Measurements from ENCODE around the gene EHBP1.

Gene EHBP1

GRCh38 chr2:62822549-62822948 is 117.0 kb downstream of the EHBP1 start:
- no peak for DNase-seq (ENCODE audit: low read depth)

- DNase-seq (ENCODE audit: low read depth), result no peak
Observed at GRCh38 chr2:62824388-62824787, 118.9 kb downstream of the EHBP1 start.

GRCh38 chr2:62826141-62826540 is 120.6 kb downstream of the EHBP1 start:
- no peak for DNase-seq (ENCODE audit: low read depth)

GRCh38 chr2:62826953-62827675 is 121.6 kb downstream of the EHBP1 start:
- DNase-seq (ENCODE audit: low read depth), result no peak

GRCh38 chr2:62831729-62832128 is 126.2 kb downstream of the EHBP1 start:
- no peak for DNase-seq (ENCODE audit: low read depth)

GRCh38 chr2:62844311-62845090 is 139.0 kb downstream of the EHBP1 start:
- DNase-seq (ENCODE audit: low read depth), result no peak

- no peak for DNase-seq (ENCODE audit: low read depth)
Observed at GRCh38 chr2:62845256-62845655, 139.7 kb downstream of the EHBP1 start.

GRCh38 chr2:62852254-62852653 is 146.7 kb downstream of the EHBP1 start:
- no peak for DNase-seq (ENCODE audit: low read depth)

- no peak for DNase-seq (ENCODE audit: low read depth)
Observed at GRCh38 chr2:62854600-62855514, 149.3 kb downstream of the EHBP1 start.

- no peak for DNase-seq (ENCODE audit: low read depth)
Observed at GRCh38 chr2:62856228-62857040, 150.9 kb downstream of the EHBP1 start.

- no peak for DNase-seq (ENCODE audit: low read depth)
Observed at GRCh38 chr2:62857139-62857931, 151.8 kb downstream of the EHBP1 start.

- DNase-seq (ENCODE audit: low read depth), result no peak
Observed at GRCh38 chr2:62858231-62858832, 152.8 kb downstream of the EHBP1 start.

- DNase-seq (ENCODE audit: low read depth), result no peak
Observed at GRCh38 chr2:62868947-62869346, 163.4 kb downstream of the EHBP1 start.

- DNase-seq (ENCODE audit: low read depth), result no peak
Observed at GRCh38 chr2:62870966-62871365, 165.5 kb downstream of the EHBP1 start.

- DNase-seq (ENCODE audit: low read depth), result no peak
Observed at GRCh38 chr2:62871506-62871905, 166.0 kb downstream of the EHBP1 start.

- DNase-seq (ENCODE audit: low read depth), result no peak
Observed at GRCh38 chr2:62873603-62874002, 168.1 kb downstream of the EHBP1 start.

- DNase-seq (ENCODE audit: low read depth), result no peak
Observed at GRCh38 chr2:62874881-62875383, 169.4 kb downstream of the EHBP1 start.

- no peak for DNase-seq (ENCODE audit: low read depth)
Observed at GRCh38 chr2:62881162-62881795, 175.8 kb downstream of the EHBP1 start.

- DNase-seq (ENCODE audit: low read depth), result no peak
Observed at GRCh38 chr2:62883629-62884028, 178.1 kb downstream of the EHBP1 start.

GRCh38 chr2:62884086-62884485 is 178.6 kb downstream of the EHBP1 start:
- no peak for DNase-seq (ENCODE audit: low read depth)

All from T follicular helper cell (primary cell).